OCI-LY1 (cell line): ENCODE data around the gene SNX12.
A peak's percentile ranks its signal among the peaks of the same experiment; 100 is the strongest.

ENCODE experiments used
- H2AFZ ChIP-seq: fragments of 200-600 bp; sonication (generic), shearing (Covaris generic); 2 replicates; pipeline ENCODE4 v1.6.0; 2014; ENCODE audit warnings: antibody characterized with exemption, mild to moderate bottlenecking, low read length
- H3F3A ChIP-seq: fragments of 200-600 bp; sonication (generic), shearing (Covaris generic); 2 replicates; pipeline ENCODE4 v1.6.0; 2014; ENCODE audit warnings: mild to moderate bottlenecking, antibody characterized with exemption, low read length, moderate library complexity; ENCODE audit not compliant: insufficient read depth
- H3K27ac ChIP-seq: fragments of 200-600 bp; sonication (generic); 2 replicates; pipeline ENCODE4 v1.5.1; 2014; ENCODE audit warnings: low read length, mixed run types, mild to moderate bottlenecking, low read depth; ENCODE audit not compliant: poor library complexity, severe bottlenecking
- H3K27me3 ChIP-seq: fragments of 200-600 bp; sonication (generic); 2 replicates; pipeline ENCODE4 v1.6.0; 2014; ENCODE audit warnings: antibody characterized with exemption, mild to moderate bottlenecking, low read length, moderate library complexity; ENCODE audit not compliant: insufficient read depth
- H3K36me3 ChIP-seq: fragments of 200-600 bp; sonication (generic); 2 replicates; pipeline ENCODE4 v1.6.1; 2014; ENCODE audit warnings: mild to moderate bottlenecking, antibody characterized with exemption, low read length, moderate library complexity, mixed read lengths; ENCODE audit not compliant: insufficient read depth
- H3K4me1 ChIP-seq: fragments of 200-600 bp; sonication (generic); 2 replicates; pipeline ENCODE4 v1.5.1; 2014; ENCODE audit warnings: mild to moderate bottlenecking, low read length, moderate library complexity; ENCODE audit not compliant: insufficient read depth, severe bottlenecking
- H3K4me2 ChIP-seq: fragments of 200-600 bp; sonication (generic), shearing (Covaris generic); 2 replicates; pipeline ENCODE4 v1.6.1; 2014; ENCODE audit warnings: low read length
- H3K4me3 ChIP-seq: fragments of 200-600 bp; sonication (generic); 2 replicates; pipeline ENCODE4 v1.5.1; 2014; ENCODE audit warnings: low read length, low read depth, mild to moderate bottlenecking, mixed read lengths; ENCODE audit not compliant: poor library complexity, severe bottlenecking
- H3K79me2 ChIP-seq: fragments of 200-600 bp; shearing (Covaris generic); 2 replicates; pipeline ENCODE4 v1.6.1; 2016; ENCODE audit warnings: mixed run types, low read length, mixed read lengths; ENCODE audit not compliant: insufficient read depth
- H3K9ac ChIP-seq: fragments of 200-600 bp; sonication (generic), shearing (Covaris generic); 2 replicates; pipeline ENCODE4 v1.6.1; 2014; ENCODE audit warnings: mild to moderate bottlenecking, low read length, mixed read lengths
- H3K9me2 ChIP-seq: fragments of 200-600 bp; sonication (generic), shearing (Covaris generic); 2 replicates; pipeline ENCODE4 v1.6.1; 2014; ENCODE audit warnings: low read depth, mild to moderate bottlenecking, low read length, mixed read lengths
- H3K9me3 ChIP-seq: fragments of 200-600 bp; shearing (Covaris generic); 2 replicates; pipeline ENCODE4 v1.6.1; 2014; ENCODE audit warnings: low read length, mixed read lengths
- H4K20me1 ChIP-seq: fragments of 200-600 bp; sonication (generic), shearing (Covaris generic); 2 replicates; pipeline ENCODE4 v1.6.0; 2016; ENCODE audit warnings: mild to moderate bottlenecking, low read length; ENCODE audit not compliant: insufficient read depth
- CTCF ChIP-seq: fragments of 200-600 bp; sonication (generic), shearing (Covaris generic); IDR thresholded peaks from 2 replicates; pipeline ENCODE4 v1.5.1; 2017; ENCODE audit warnings: mild to moderate bottlenecking, antibody characterized with exemption, low read length, moderate library complexity, mixed read lengths
- EZH2 ChIP-seq: fragments of 200-600 bp; sonication (generic), shearing (Covaris generic); IDR thresholded peaks from 2 replicates; pipeline ENCODE4 v1.8.0; 2017; ENCODE audit warnings: borderline replicate concordance, mixed run types, mild to moderate bottlenecking, antibody characterized with exemption, low read length, moderate library complexity, mixed read lengths

Gene SNX12

GRCh38 chrX:71111141-71111843 is 43.2 kb upstream of the SNX12 start, which contains the start of gene IL2RG:
Gene IL2RG, minus strand, starts transcription at chrX:71111577. Its CDS starts 38 bp downstream, at chrX:71111539.
- peak within 1 kb of the TSS; percentile 98 for H3K4me2 ChIP-seq
- H3K4me1 ChIP-seq = peaks cover 35% of the 10 kb centered on the region
- H2AFZ ChIP-seq = no peak within 1 kb of the TSS
- H3K4me3 ChIP-seq = peak within 1 kb of the TSS; percentile 88
- peak within 1 kb of the TSS; percentile 97 for H3K9ac ChIP-seq
- H3F3A ChIP-seq = no peaks in the 10 kb centered on the region
- no peaks in the 10 kb centered on the region for H3K9me3 ChIP-seq
- peaks cover 24% of the 10 kb centered on the region for H3K36me3 ChIP-seq
- H3K27ac ChIP-seq = peak within 1 kb of the TSS; percentile 83
- no peaks in the 10 kb centered on the region for H3K79me2 ChIP-seq
- H3K27me3 ChIP-seq = no peaks in the 10 kb centered on the region
- no peaks in the 10 kb centered on the region for H3K9me2 ChIP-seq
- H4K20me1 ChIP-seq = no peaks in the 10 kb centered on the region
- no peak for TF ChIP-seq CTCF
- no peak for TF ChIP-seq EZH2

GRCh38 chrX:71109051-71109450 is 40.9 kb upstream of the SNX12 start:
- Histone ChIP-seq H3K4me1 (peaks cover 42% of the 10 kb centered on the region), H3K27ac (no peak overlapping the region), H3K79me2 (no peaks in the 10 kb centered on the region), H4K20me1 (no peaks in the 10 kb centered on the region), H2AFZ (no peak overlapping the region), H3K9me2 (no peaks in the 10 kb centered on the region), H3K9ac (no peak overlapping the region), H3K9me3 (no peaks in the 10 kb centered on the region), H3K4me2 (peak overlapping the region; percentile 25; the same call in 1 of the 2 replicates), H3K27me3 (no peaks in the 10 kb centered on the region), H3F3A (no peaks in the 10 kb centered on the region), H3K36me3 (peaks cover 24% of the 10 kb centered on the region), H3K4me3 (no peak overlapping the region)
- TF ChIP-seq CTCF (no peak), EZH2 (no peak)

GRCh38 chrX:71107762-71108360 is 39.7 kb upstream of the SNX12 start:
- H3K27me3 ChIP-seq = no peaks in the 10 kb centered on the region
- H2AFZ ChIP-seq = no peak overlapping the region
- no peaks in the 10 kb centered on the region for H3K9me3 ChIP-seq
- H3F3A ChIP-seq = no peaks in the 10 kb centered on the region
- no peaks in the 10 kb centered on the region for H3K79me2 ChIP-seq
- H3K4me3 ChIP-seq = no peak overlapping the region
- H3K27ac ChIP-seq = no peak overlapping the region
- no peak overlapping the region for H3K4me2 ChIP-seq
- H3K36me3 ChIP-seq = peaks cover 24% of the 10 kb centered on the region
- H3K9ac ChIP-seq = no peak overlapping the region
- H3K9me2 ChIP-seq = no peaks in the 10 kb centered on the region
- peaks cover 52% of the 10 kb centered on the region for H3K4me1 ChIP-seq
- no peaks in the 10 kb centered on the region for H4K20me1 ChIP-seq
- TF ChIP-seq EZH2 = no peak
- no peak for TF ChIP-seq CTCF
